Panc1 (cell line): ENCODE data around the gene CR2.

ENCODE experiments used
- POLR2AphosphoS5 ChIP-seq: IDR thresholded peaks from 2 replicates; pipeline ENCODE4 v1.6.1; 2012; ENCODE audit warnings: mild to moderate bottlenecking, low read depth, low read length, moderate library complexity
- TF ChIP-seq, protein P1 (sequence below), 2 experiments: IDR thresholded peaks; 2 replicates each; pipeline ENCODE4 v1.6.1; 2011 to 2012; ENCODE audit warnings: low read depth in 2 of 2, control low read depth in 1 of 2, low read length in 1 of 2, mild to moderate bottlenecking in 1 of 2, moderate library complexity in 1 of 2; ENCODE audit not compliant: insufficient read depth in 1 of 2
- TF ChIP-seq, protein P2 (sequence below): fragments of 450-650 bp; IDR thresholded peaks from 2 replicates; pipeline ENCODE4 v1.5.1; 2017; ENCODE audit warnings: mild to moderate bottlenecking

DNA sequence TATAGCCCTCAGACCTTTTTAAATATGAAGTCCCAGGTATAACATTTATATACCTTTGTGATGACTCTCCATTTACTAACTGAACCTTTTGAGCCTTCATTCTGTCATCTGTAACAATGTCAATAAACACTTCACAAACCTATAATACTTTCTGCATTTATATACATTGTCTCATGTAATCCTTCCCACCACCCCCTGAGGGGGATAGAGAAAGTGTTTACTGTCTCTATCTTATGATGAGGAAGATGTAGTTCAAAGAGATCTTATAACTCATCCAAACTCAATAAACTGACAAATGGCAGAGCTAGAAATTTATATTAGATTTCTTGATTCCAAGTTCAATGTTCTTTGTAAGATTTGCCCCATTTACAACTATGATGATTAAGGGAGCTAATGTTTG, 48.3 kb upstream of the CR2 start:
- TF ChIP-seq, protein P1, sequence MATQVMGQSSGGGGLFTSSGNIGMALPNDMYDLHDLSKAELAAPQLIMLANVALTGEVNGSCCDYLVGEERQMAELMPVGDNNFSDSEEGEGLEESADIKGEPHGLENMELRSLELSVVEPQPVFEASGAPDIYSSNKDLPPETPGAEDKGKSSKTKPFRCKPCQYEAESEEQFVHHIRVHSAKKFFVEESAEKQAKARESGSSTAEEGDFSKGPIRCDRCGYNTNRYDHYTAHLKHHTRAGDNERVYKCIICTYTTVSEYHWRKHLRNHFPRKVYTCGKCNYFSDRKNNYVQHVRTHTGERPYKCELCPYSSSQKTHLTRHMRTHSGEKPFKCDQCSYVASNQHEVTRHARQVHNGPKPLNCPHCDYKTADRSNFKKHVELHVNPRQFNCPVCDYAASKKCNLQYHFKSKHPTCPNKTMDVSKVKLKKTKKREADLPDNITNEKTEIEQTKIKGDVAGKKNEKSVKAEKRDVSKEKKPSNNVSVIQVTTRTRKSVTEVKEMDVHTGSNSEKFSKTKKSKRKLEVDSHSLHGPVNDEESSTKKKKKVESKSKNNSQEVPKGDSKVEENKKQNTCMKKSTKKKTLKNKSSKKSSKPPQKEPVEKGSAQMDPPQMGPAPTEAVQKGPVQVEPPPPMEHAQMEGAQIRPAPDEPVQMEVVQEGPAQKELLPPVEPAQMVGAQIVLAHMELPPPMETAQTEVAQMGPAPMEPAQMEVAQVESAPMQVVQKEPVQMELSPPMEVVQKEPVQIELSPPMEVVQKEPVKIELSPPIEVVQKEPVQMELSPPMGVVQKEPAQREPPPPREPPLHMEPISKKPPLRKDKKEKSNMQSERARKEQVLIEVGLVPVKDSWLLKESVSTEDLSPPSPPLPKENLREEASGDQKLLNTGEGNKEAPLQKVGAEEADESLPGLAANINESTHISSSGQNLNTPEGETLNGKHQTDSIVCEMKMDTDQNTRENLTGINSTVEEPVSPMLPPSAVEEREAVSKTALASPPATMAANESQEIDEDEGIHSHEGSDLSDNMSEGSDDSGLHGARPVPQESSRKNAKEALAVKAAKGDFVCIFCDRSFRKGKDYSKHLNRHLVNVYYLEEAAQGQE (IDR thresholded peaks at IDR 0.05; ENCODE audit: insufficient read depth in 1 of 2, low read depth in 2 of 2, low read length in 1 of 2): no peak
- TF ChIP-seq, protein P2, sequence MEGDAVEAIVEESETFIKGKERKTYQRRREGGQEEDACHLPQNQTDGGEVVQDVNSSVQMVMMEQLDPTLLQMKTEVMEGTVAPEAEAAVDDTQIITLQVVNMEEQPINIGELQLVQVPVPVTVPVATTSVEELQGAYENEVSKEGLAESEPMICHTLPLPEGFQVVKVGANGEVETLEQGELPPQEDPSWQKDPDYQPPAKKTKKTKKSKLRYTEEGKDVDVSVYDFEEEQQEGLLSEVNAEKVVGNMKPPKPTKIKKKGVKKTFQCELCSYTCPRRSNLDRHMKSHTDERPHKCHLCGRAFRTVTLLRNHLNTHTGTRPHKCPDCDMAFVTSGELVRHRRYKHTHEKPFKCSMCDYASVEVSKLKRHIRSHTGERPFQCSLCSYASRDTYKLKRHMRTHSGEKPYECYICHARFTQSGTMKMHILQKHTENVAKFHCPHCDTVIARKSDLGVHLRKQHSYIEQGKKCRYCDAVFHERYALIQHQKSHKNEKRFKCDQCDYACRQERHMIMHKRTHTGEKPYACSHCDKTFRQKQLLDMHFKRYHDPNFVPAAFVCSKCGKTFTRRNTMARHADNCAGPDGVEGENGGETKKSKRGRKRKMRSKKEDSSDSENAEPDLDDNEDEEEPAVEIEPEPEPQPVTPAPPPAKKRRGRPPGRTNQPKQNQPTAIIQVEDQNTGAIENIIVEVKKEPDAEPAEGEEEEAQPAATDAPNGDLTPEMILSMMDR: no peak
- no peak for TF ChIP-seq POLR2AphosphoS5
